HL-60 (cell line): ENCODE data around the gene IRAK2.

Experiments used
- POLR2AphosphoS5 ChIP-seq: IDR thresholded peaks from 2 replicates; pipeline ENCODE4 v1.6.1; 2012; ENCODE audit warnings: low read depth
- TF ChIP-seq, protein P1 (sequence below): IDR thresholded peaks from one replicate; pipeline ENCODE4 v1.5.1; 2011; ENCODE audit warnings: low read length, control low read depth, inconsistent platforms; ENCODE audit not compliant: insufficient read depth
- TF ChIP-seq, protein P2 (sequence below): IDR thresholded peaks from 2 replicates; pipeline ENCODE4 v1.6.1; 2012; ENCODE audit warnings: low read depth; ENCODE audit not compliant: insufficient replicate concordance

DNA sequence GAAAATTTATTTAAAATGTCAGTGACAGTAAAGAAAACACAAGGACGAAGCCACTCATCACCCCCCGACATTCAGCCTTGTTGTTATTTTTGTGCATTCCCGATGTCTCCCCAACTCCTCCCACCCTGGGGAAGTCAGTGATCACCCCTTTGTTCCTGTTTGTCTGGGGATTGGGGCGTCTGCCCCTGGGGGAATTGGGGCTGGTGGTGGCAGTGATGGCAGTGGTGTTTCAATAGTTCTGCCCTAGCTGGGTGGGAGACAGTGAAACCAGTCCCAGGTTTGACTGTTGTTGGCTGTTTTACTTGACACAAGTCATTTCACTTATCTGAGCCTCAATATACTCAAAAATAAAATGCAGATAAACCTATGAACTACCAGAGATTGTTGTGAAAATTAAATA is 33.5 kb downstream of the IRAK2 start:
- TF ChIP-seq, protein P1, sequence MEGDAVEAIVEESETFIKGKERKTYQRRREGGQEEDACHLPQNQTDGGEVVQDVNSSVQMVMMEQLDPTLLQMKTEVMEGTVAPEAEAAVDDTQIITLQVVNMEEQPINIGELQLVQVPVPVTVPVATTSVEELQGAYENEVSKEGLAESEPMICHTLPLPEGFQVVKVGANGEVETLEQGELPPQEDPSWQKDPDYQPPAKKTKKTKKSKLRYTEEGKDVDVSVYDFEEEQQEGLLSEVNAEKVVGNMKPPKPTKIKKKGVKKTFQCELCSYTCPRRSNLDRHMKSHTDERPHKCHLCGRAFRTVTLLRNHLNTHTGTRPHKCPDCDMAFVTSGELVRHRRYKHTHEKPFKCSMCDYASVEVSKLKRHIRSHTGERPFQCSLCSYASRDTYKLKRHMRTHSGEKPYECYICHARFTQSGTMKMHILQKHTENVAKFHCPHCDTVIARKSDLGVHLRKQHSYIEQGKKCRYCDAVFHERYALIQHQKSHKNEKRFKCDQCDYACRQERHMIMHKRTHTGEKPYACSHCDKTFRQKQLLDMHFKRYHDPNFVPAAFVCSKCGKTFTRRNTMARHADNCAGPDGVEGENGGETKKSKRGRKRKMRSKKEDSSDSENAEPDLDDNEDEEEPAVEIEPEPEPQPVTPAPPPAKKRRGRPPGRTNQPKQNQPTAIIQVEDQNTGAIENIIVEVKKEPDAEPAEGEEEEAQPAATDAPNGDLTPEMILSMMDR: no peak
- TF ChIP-seq, protein P2, sequence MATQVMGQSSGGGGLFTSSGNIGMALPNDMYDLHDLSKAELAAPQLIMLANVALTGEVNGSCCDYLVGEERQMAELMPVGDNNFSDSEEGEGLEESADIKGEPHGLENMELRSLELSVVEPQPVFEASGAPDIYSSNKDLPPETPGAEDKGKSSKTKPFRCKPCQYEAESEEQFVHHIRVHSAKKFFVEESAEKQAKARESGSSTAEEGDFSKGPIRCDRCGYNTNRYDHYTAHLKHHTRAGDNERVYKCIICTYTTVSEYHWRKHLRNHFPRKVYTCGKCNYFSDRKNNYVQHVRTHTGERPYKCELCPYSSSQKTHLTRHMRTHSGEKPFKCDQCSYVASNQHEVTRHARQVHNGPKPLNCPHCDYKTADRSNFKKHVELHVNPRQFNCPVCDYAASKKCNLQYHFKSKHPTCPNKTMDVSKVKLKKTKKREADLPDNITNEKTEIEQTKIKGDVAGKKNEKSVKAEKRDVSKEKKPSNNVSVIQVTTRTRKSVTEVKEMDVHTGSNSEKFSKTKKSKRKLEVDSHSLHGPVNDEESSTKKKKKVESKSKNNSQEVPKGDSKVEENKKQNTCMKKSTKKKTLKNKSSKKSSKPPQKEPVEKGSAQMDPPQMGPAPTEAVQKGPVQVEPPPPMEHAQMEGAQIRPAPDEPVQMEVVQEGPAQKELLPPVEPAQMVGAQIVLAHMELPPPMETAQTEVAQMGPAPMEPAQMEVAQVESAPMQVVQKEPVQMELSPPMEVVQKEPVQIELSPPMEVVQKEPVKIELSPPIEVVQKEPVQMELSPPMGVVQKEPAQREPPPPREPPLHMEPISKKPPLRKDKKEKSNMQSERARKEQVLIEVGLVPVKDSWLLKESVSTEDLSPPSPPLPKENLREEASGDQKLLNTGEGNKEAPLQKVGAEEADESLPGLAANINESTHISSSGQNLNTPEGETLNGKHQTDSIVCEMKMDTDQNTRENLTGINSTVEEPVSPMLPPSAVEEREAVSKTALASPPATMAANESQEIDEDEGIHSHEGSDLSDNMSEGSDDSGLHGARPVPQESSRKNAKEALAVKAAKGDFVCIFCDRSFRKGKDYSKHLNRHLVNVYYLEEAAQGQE: no peak
- TF ChIP-seq POLR2AphosphoS5: no peak
